ENCODE results near the gene RHBG. TPM values are rescaled to one million over a fixed set of nuclear protein-coding genes. Genes with fewer than 3 reads are reported as not detected.
A peak's percentile ranks its signal among the peaks of the same experiment; 100 is the strongest.
"Not testable (repeated sequence)": the region's sequence is repeated elsewhere in the genome, so short reads cannot be mapped to it uniquely, and the experiment has no call there.

Gene RHBG, protein sequence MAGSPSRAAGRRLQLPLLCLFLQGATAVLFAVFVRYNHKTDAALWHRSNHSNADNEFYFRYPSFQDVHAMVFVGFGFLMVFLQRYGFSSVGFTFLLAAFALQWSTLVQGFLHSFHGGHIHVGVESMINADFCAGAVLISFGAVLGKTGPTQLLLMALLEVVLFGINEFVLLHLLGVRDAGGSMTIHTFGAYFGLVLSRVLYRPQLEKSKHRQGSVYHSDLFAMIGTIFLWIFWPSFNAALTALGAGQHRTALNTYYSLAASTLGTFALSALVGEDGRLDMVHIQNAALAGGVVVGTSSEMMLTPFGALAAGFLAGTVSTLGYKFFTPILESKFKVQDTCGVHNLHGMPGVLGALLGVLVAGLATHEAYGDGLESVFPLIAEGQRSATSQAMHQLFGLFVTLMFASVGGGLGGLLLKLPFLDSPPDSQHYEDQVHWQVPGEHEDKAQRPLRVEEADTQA
- total RNA-seq, result not detected in 2 replicates

DNA sequence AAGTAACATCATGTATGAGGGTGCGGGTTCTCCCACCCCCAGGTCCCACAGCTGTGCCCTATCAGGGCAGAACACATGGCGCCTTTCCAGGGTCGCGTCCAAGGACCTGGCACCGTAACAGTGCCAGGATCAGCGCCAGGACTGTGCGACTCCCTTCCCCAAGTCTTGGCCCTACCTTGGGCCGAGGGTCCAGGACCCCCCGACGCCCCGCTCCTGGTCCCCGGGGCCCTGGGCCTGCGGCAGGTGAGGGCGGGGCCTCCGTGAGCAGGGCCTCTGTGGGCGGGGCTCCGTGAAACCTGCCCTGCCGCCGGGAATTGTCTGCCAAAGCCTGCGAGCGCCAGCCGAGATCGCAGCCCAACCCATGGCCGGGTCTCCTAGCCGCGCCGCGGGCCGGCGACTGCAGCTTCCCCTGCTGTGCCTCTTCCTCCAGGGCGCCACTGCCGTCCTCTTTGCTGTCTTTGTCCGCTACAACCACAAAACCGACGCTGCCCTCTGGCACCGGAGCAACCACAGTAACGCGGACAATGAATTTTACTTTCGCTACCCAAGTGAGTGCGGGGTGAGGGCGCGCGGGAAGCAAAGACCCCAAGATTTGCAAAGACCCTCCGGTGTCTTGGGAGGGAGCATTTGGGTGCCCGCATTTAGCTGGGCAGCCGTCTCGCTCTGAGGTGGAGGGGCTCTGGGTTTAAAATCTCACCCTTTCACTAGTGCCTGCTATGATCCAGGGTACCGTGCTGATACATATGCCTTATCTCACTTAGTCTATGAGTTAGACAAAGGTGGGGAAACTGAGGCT is at the start of gene RHBG:
TSS of gene RHBG (plus strand) at position 323 of the 796 bp plus-strand sequence. CDS start at position 362, 39 bp downstream.
- peaks cover 63% of the 10 kb centered on the region for H3K27me3 Mint-ChIP-seq (ENCODE audit: low read depth)
- intact Hi-C loops (cut with micrococcal nuclease), result no loop called here
- H3K4me1 Mint-ChIP-seq (ENCODE audit: low read depth), result no peaks in the 10 kb centered on the region
- H3K36me3 Mint-ChIP-seq (ENCODE audit: low read depth), result no peaks in the 10 kb centered on the region
- no peak within 1 kb of the TSS for H3K27ac Mint-ChIP-seq
- peak within 1 kb of the TSS; percentile 19 for H3K4me3 Mint-ChIP-seq (ENCODE audit: low read depth)
- H3K9me3 Mint-ChIP-seq, result no peaks in the 10 kb centered on the region
- DNase-seq (ENCODE audit: low spot score), result no peak

DNA sequence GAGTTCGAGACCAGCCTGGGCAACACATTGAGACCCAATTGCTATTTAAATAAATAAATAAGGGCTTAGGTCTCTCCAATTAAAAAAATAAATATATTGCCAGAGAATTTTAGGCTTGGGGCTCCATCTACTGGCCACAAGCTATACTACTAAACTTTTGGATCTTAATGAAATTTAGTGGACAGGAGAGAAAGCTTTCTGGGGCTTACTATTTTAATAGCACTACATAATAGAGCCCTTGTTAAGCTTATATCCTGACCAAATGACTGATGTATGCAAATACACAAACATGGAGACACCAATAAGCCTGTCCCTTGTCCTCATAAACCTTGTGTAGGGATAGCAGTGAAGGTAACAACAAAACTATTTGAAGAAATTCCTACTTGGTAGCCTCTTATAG is 49.3 kb upstream of the RHBG start:
- Mint-ChIP-seq H3K9me3 (no peaks in the 10 kb centered on the region), H3K4me1 (ENCODE audit: low read depth) (no peaks in the 10 kb centered on the region), H3K27me3 (ENCODE audit: low read depth) (no peaks in the 10 kb centered on the region), H3K36me3 (ENCODE audit: low read depth) (peaks cover 85% of the 10 kb centered on the region), H3K27ac (no peak overlapping the region), H3K4me3 (ENCODE audit: low read depth) (no peak overlapping the region)
- no peak for DNase-seq (ENCODE audit: low spot score)
- intact Hi-C loops (cut with micrococcal nuclease), result loop anchor here (5.0 to 10.0 kb wide), 2 partner anchors 37 to 175 kb away; partner anchors contain the start of genes SMG5 and TMEM79

- H3K4me3 Mint-ChIP-seq (ENCODE audit: low read depth), result no peak overlapping the region
- no peak for DNase-seq (ENCODE audit: low spot score)
- no peaks in the 10 kb centered on the region for H3K27me3 Mint-ChIP-seq (ENCODE audit: low read depth)
- H3K4me1 Mint-ChIP-seq (ENCODE audit: low read depth), result no peaks in the 10 kb centered on the region
- intact Hi-C loops (cut with micrococcal nuclease), result no loop called here
- H3K36me3 Mint-ChIP-seq (ENCODE audit: low read depth), result peaks cover 87% of the 10 kb centered on the region
- no peaks in the 10 kb centered on the region for H3K9me3 Mint-ChIP-seq
- H3K27ac Mint-ChIP-seq, result no peak overlapping the region
Observed at GRCh38 chr1:156320560-156320959, 48.5 kb upstream of the RHBG start.

- H3K27me3 Mint-ChIP-seq (ENCODE audit: low read depth); H3K4me1 Mint-ChIP-seq (ENCODE audit: low read depth); H3K27ac Mint-ChIP-seq; intact Hi-C loops (cut with micrococcal nuclease); DNase-seq (ENCODE audit: low spot score); H3K9me3 Mint-ChIP-seq; H3K4me3 Mint-ChIP-seq (ENCODE audit: low read depth): not testable (repeated sequence)
- peaks cover 70% of the 10 kb centered on the region for H3K36me3 Mint-ChIP-seq (ENCODE audit: low read depth)
Observed at GRCh38 chr1:156323179-156323578, 45.8 kb upstream of the RHBG start.

DNA sequence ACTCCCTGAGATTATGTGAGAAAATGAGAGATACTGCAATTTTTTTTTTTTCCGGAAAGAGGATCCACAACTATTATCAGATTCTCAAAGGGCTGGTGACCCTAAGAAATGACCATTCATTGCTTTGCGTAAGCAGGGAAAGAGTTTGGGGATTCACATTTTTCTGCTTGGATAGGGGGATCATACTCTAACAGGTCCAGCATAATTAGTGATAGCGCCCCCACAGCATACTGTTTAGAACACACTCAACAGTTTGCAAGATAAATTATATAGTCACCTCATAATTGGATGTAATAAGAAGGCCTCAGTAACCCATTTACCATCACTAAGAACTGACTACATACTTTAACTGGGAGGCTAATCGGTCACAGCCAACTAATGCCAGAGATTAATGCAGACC is 32.8 kb upstream of the RHBG start:
- intact Hi-C loops (cut with micrococcal nuclease), result loop anchor here (5.0 kb wide), 1 partner anchor 144 kb away; the partner anchor contains the start of gene SLC25A44
- Mint-ChIP-seq H3K27ac (peak overlapping the region; percentile 51), H3K36me3 (ENCODE audit: low read depth) (peaks cover 62% of the 10 kb centered on the region), H3K27me3 (ENCODE audit: low read depth) (no peaks in the 10 kb centered on the region), H3K9me3 (no peaks in the 10 kb centered on the region), H3K4me3 (ENCODE audit: low read depth) (peak overlapping the region; percentile 99), H3K4me1 (ENCODE audit: low read depth) (peaks cover 23% of the 10 kb centered on the region)
- DNase-seq (ENCODE audit: low spot score), result no peak

GRCh38 chr1:156337052-156337887 is 31.7 kb upstream of the RHBG start:
- peak overlapping the region; percentile 96 for H3K27ac Mint-ChIP-seq
- H3K9me3 Mint-ChIP-seq, result no peaks in the 10 kb centered on the region

DNA sequence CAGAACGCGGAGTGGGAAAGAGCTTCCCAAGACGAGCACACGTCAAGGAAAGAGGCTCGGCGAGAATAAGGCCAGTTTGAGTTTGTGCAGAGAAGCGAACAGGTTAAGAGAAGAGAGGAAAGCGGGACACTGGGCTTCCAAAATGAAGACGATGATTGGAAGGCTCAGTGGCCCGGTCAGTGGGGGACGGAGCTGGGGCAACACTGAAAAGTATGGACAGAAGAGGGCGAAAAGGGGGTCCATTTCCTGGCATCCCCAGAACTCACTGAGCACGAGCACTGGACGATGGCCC is 31.2 kb upstream of the RHBG start:
- Mint-ChIP-seq H3K27me3 (ENCODE audit: low read depth) (no peaks in the 10 kb centered on the region), H3K9me3 (no peaks in the 10 kb centered on the region), H3K4me3 (ENCODE audit: low read depth) (peak overlapping the region; percentile 99), H3K4me1 (ENCODE audit: low read depth) (peaks cover 23% of the 10 kb centered on the region), H3K27ac (peak overlapping the region; percentile 96), H3K36me3 (ENCODE audit: low read depth) (peaks cover 53% of the 10 kb centered on the region)
- intact Hi-C loops (cut with micrococcal nuclease), result loop anchor here (2.0 to 5.0 kb wide), 2 partner anchors 55 to 146 kb away; partner anchors contain the start of genes SLC25A44 and SMG5
- DNase-seq (ENCODE audit: low spot score), result no peak

More at GRCh38 chr1:156337052-156337887, 31.7 kb upstream of the RHBG start:
- H3K4me3 Mint-ChIP-seq (ENCODE audit: low read depth), result peak overlapping the region; percentile 99
- H3K27me3 Mint-ChIP-seq (ENCODE audit: low read depth), result no peaks in the 10 kb centered on the region
- peaks cover 58% of the 10 kb centered on the region for H3K36me3 Mint-ChIP-seq (ENCODE audit: low read depth)
- peaks cover 23% of the 10 kb centered on the region for H3K4me1 Mint-ChIP-seq (ENCODE audit: low read depth)
- intact Hi-C loops (cut with micrococcal nuclease), result loop anchor here (5.0 kb wide), 1 partner anchor 145 kb away; the partner anchor contains the start of gene SLC25A44
- DNase-seq (ENCODE audit: low spot score), result no peak

- Mint-ChIP-seq H3K27ac (peak within 1 kb of the TSS; percentile 96), H3K36me3 (ENCODE audit: low read depth) (peaks cover 47% of the 10 kb centered on the region), H3K4me3 (ENCODE audit: low read depth) (peak within 1 kb of the TSS; percentile 99), H3K4me1 (ENCODE audit: low read depth) (peaks cover 23% of the 10 kb centered on the region), H3K9me3 (no peaks in the 10 kb centered on the region), H3K27me3 (ENCODE audit: low read depth) (peaks cover 2% of the 10 kb centered on the region)
- intact Hi-C loops (cut with micrococcal nuclease), result loop anchor here (2.0 to 5.0 kb wide), 2 partner anchors 56 to 146 kb away; partner anchors contain the start of genes SLC25A44 and SMG5
- DNase-seq (ENCODE audit: low spot score), result peak; percentile 99
Observed at GRCh38 chr1:156338180-156338976, 30.6 kb upstream of the RHBG start, which contains the start of the genes CCT3 and TSACC. TSS of gene CCT3 (minus strand) at chr1:156338292. CDS start at chr1:156338184, 108 bp downstream. TSS of gene TSACC (plus strand) at chr1:156338526. CDS start at chr1:156339758, 1,232 bp downstream.

DNA sequence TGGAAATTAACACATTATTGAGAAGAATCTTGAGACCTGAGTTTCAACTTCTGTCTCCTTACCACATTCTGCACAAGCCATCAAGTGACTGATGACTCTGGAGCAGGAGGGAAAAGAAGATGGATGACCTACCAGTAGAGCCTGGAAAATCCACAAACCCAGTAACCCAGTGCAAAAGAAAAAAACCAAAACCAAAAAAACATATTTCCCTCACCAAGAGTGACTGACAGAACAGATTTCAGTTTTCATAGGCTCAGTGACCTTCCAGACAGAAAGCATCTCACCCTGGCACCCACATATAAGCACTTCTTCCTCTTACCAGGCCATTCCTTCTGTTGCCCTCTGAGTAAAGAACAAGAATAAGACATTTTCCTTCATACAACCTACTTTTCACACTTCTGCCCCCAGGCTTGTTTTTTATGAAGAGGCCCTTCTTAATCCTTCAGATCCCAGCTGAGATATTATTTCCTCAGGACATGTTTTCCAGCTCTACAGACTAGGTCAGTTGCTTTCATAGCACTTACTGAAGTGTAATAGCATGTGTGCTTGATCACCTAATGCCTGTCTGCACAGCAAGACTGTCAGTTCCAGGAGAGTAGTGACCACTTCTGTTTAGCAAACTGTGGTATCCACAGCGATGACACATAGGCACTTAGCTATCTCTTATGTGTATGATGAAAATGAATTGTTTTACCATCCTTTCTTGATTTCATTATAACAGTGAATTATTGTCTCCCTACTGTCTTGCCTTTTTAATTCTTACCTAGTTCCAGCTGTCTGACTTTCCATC is 26.6 kb upstream of the RHBG start:
- H3K27ac Mint-ChIP-seq, result no peak overlapping the region
- H3K4me3 Mint-ChIP-seq (ENCODE audit: low read depth), result no peak overlapping the region
- intact Hi-C loops (cut with micrococcal nuclease), result no loop called here
- DNase-seq (ENCODE audit: low spot score), result no peak
- H3K9me3 Mint-ChIP-seq, result no peaks in the 10 kb centered on the region
- peaks cover 2% of the 10 kb centered on the region for H3K4me1 Mint-ChIP-seq (ENCODE audit: low read depth)
- H3K36me3 Mint-ChIP-seq (ENCODE audit: low read depth), result peaks cover 7% of the 10 kb centered on the region
- peaks cover 14% of the 10 kb centered on the region for H3K27me3 Mint-ChIP-seq (ENCODE audit: low read depth)

GRCh38 chr1:156344409-156344808 is 24.6 kb upstream of the RHBG start:
- H3K27ac Mint-ChIP-seq, result no peak overlapping the region
- no peaks in the 10 kb centered on the region for H3K9me3 Mint-ChIP-seq
- intact Hi-C loops (cut with micrococcal nuclease), result no loop called here
- H3K4me3 Mint-ChIP-seq (ENCODE audit: low read depth), result no peak overlapping the region
- H3K4me1 Mint-ChIP-seq (ENCODE audit: low read depth), result no peaks in the 10 kb centered on the region
- H3K27me3 Mint-ChIP-seq (ENCODE audit: low read depth), result peaks cover 16% of the 10 kb centered on the region
- H3K36me3 Mint-ChIP-seq (ENCODE audit: low read depth), result no peaks in the 10 kb centered on the region
- DNase-seq (ENCODE audit: low spot score), result no peak

DNA sequence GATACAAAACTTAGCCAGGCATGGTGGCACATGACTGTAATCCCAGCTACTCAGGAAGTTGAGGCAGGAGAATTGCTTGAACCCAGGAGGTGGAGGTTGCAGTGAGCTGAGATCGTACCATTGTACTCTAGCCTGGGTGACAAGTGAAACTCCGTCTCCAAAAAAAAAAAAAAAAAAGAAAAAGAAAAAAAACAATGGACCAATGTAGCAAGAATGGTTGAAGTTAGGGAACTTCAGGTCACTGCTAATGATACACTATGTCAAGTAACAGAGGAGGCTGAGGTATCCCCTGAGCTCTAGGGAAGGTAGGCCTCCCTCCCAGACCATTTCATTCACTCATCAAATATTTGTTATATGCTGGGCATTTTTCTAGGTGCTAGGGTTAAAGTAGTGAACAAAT is 23.0 kb upstream of the RHBG start:
- H3K36me3 Mint-ChIP-seq (ENCODE audit: low read depth); intact Hi-C loops (cut with micrococcal nuclease); H3K9me3 Mint-ChIP-seq; H3K27ac Mint-ChIP-seq; H3K4me3 Mint-ChIP-seq (ENCODE audit: low read depth); H3K4me1 Mint-ChIP-seq (ENCODE audit: low read depth); DNase-seq (ENCODE audit: low spot score): not testable (repeated sequence)
- H3K27me3 Mint-ChIP-seq (ENCODE audit: low read depth), result peaks cover 21% of the 10 kb centered on the region

Data from activated T-helper 2 cell treated with anti-CD3 and anti-CD28 coated beads, Interferon-gamma antibody, Interleukin-2, Interleukin-4, amounts not matched to agents 10 μg/mL and 5 μg/mL and 100 μg/mL, durations not matched to agents 14 hours and 24 hours and 36 hours (primary cell).